ENCODE results near the gene PTPRN2.
"Not testable (repeated sequence)": the region's sequence is repeated elsewhere in the genome, so short reads cannot be mapped to it uniquely, and the experiment has no call there.

The PTPRN2 gene

GRCh38 chr7:158255558-158255957, 332.1 kb downstream of the PTPRN2 start:
- DNase-seq (ENCODE audit: low read depth in 2 of 2): no peak

DNA sequence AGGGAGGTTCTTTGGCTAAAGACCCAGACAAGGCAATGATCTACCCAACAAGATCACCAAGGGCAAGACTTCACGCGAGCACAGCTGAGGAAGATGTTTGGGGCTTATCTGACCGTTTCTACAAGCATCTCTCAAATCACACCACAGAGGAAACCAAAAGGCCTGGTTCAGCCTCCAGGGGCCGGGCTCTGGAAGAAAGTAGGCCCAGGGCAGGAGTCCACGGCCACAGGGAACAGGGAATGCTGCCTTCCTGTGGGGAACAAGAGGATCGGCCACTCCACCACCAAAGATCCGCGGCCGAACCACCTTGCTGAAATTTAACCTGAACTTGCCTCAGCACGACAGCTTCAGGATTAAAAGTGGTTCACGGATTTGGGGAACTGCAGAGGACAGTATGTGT, 332.5 kb downstream of the PTPRN2 start:
- no peak for DNase-seq (ENCODE audit: low read depth in 2 of 2)

- not testable (repeated sequence) for DNase-seq (ENCODE audit: low read depth in 2 of 2)
Measured at GRCh38 chr7:158253670-158254045, 334.0 kb downstream of the PTPRN2 start.

DNA sequence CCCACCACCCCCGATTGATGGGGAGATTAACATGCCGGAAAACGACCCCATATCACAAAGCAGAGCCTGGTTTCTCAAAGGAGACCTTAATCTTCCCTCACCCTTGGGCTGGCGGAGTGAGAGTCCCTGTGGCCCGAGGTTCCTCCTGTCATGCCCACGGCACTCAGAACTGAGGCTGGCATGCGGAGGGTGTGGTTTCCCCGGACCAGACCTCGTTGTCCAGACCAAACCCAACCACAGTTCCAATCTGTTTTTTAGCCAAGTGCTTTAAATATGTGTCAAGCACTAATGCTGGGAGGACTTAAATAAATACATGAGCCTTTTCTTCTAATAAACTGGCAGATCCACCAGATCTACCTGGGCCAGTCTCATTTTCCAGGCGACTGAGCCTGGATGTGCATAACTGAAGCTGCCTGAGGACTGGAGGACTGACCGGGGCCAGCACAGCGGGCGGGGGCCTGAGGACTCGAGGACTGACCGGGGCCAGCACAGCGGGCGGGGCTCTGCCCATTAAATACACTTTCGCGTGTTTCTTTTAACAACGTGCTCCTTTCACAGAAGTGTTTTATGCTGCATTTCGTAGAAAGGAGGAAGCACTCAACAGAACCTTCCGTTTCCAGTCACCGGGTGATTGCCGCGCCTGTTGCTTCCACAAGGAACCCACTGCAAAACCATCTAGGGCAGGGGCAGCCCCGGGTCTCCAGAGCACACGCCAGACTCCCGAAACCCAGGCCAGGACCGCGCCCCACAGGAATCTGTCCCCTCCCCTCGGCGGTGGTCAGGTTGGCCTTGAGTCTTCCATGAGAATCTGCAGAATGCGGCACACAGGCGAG, 334.6 kb downstream of the PTPRN2 start:
- DNase-seq (ENCODE audit: low read depth in 2 of 2): no peak

GRCh38 chr7:158252081-158252836, 335.4 kb downstream of the PTPRN2 start:
- DNase-seq (ENCODE audit: low read depth in 2 of 2): no peak

- no peak for DNase-seq (ENCODE audit: low read depth in 2 of 2)
Measured at GRCh38 chr7:158251061-158251965, 336.3 kb downstream of the PTPRN2 start.

- DNase-seq (ENCODE audit: low read depth in 2 of 2): no peak
Measured at GRCh38 chr7:158249692-158250091, 337.9 kb downstream of the PTPRN2 start.

GRCh38 chr7:158248816-158249215, 338.8 kb downstream of the PTPRN2 start:
- no peak for DNase-seq (ENCODE audit: low read depth in 2 of 2)

GRCh38 chr7:158247758-158248487, 339.7 kb downstream of the PTPRN2 start:
- no peak for DNase-seq (ENCODE audit: low read depth in 2 of 2)

GRCh38 chr7:158246960-158247673, 340.5 kb downstream of the PTPRN2 start:
- DNase-seq (ENCODE audit: low read depth in 2 of 2): no peak

DNA sequence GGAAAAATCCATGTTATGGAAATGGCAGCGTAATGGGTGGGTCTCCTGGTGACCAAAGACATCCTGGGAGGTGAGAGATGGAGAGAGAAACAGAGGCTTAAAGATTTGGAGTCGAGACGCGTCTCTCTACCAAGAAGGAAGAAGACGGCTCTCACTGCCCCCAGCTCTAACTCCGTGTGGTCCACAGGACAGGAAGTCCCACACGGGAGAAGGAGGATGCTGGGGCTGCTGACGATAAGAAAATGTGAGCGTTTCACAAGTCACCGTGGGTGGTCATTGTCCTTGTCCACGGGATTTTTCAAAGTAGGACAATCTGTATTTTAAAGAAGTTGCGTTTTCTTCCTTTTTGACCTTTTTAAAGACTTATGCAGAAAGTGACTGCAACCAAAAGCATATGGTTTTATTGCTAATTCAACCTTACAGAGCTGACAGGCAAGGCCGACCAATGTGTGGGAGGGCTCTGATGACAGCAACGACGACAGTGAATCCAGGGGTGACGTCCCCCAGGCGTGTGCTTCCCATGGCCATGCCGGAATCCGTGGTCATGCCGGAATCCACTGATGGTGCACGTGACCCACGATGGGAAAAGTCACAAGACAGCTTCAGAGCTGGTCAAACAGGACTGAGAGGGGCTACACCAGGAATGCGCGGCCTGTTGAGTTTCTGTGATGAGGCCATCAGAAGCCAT, 341.2 kb downstream of the PTPRN2 start:
- DNase-seq (ENCODE audit: low read depth in 2 of 2): no peak

DNA sequence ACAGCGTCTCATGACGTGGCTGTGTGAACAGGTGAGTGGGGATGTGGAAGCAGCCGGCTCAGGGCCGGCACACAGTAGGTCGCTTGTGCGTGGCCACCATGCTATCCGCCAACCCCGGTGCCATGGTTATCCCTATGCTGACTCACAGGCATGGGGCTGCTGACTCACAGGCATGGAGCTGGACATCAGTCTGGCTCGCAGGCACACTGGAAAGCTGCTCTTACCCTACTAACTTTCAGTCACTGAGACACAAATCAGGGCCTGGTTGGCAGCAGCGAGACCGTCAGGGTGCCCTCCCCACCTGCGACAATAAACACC, 341.9 kb downstream of the PTPRN2 start:
- DNase-seq (ENCODE audit: low read depth in 2 of 2): no peak

DNA sequence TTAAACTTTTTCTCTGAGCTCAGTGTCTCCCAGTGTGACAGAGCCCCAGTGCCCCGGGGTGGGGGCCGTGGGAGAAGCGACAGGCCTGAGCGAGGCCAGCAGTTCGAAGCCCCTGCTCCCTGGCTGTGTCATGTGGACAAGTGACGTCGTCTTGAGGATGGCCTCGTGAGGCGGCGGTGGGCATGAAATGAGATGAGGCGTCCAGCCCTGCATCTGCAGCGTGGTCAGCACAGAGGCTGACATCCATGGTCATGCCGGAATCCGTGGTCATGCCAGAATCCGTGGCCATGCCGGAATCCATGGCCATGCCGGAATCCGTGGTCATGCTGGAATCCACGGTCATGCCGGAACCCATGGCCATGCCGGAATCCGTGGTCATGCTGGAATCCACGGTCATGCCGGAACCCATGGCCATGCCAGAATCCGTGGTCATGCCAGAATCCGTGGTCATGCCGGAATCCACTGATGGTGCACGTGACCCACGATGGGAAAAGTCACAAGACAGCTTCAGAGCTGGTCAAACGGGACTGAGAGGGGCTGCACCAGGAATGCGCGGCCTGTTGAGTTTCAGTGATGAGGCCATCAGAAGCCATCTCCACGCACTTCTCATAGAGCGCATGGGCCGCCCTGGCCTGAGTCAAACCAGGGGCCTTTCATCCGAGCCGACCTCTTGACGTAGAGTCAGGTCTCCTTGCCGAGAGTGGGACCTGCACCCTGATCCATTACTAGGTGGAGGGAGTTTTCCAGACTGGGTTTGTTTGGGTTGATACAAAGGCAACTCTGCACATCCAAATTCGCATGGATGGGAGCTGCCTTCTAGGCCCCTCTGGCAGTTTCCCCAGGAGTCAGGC, 342.5 kb downstream of the PTPRN2 start:
- DNase-seq (ENCODE audit: low read depth in 2 of 2): no peak

DNA sequence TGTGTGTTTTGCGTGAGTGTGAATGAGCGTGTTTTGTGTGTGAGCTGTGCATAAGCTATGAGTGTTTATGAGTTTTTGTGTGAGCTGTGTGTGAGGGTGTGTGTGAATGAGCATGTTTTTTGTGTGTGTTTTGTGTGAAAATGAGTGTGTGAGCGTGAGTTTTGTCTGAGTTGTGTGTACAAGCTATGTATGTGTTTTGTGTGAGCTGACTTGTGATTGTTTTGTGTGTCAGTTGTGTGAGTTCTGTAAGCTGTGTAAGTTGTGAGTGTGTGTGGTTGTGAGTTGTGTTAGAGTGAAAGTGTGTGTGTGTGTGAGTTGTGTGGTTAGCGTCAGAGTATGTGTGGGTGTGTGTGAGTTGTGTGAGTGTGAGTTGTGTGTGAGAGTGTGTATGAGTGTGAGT, 343.2 kb downstream of the PTPRN2 start:
- no peak for DNase-seq (ENCODE audit: low read depth in 2 of 2)

DNA sequence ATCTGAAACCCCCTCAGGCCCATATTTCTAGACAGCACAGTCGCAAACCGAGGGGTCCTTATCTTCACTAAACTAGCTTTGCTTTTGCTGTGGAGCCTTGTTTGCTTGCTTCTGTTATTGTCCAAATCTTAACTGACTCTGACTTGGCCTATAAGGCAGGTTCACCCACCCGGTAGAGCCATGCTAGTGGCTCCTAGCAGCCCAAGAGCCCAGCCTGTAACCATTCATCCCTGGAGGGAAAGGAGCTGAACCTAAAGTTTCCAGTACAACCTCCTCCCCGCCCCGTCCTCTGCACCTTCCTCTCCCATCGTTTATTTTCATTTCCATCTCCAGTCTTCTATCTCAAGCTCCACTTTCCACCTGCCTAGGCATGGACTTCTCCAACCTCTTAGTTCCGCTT, 345.7 kb downstream of the PTPRN2 start:
- DNase-seq (ENCODE audit: low read depth in 2 of 2): no peak

- no peak for DNase-seq (ENCODE audit: low read depth in 2 of 2)
Measured at GRCh38 chr7:158240801-158241200, 346.8 kb downstream of the PTPRN2 start.

- no peak for DNase-seq (ENCODE audit: low read depth in 2 of 2)
Measured at GRCh38 chr7:158239290-158239981, 348.2 kb downstream of the PTPRN2 start.

DNA sequence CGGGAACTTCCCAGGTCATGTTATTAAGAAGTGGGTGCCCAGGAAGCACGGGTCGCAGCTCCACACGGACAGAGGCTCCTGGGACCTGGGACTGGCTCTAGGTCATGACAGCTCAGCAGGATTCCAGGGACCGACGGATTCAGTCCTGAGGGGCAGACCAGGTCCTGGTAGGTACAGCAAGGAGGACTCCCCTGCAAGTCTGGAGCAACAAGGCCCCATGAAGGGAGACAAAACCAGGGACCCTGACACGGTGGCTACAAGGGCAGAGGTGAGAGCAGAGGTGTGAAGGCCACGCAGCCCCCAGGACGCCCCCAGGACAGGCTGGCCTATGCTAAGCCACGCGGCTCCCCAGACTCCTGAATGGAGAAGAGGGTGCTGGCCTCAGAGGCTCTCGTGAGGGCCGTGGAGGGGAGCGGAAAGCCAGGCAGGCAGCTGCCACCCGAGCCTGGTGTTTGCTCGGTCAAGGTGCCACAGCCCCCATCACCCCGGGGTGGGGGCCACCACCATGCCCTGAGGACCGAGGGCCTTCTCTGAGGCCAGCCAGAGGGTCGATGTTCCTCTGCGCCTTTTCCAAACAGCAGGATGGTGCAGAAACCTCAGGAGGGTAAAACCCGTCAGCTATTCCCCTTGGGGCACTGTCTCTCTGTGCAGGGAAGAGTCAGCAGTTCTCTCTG, 348.9 kb downstream of the PTPRN2 start:
- no peak for DNase-seq (ENCODE audit: low read depth in 2 of 2)
